HepG2 (cell line): ENCODE results near the gene LSR. TPM values are rescaled to one million over a fixed set of nuclear protein-coding genes. Genes with fewer than 3 reads are reported as not detected.

ENCODE experiments used
- CCDC6 ChIP-seq: sonication (generic); formaldehyde crosslinking; IDR thresholded peaks from 2 replicates; pipeline ENCODE4 v1.8.1; 2022; ENCODE audit warnings: mild to moderate bottlenecking, missing genetic modification reagents, moderate library complexity
- CREB3 ChIP-seq: sonication (generic); formaldehyde crosslinking; IDR thresholded peaks from 2 replicates; pipeline ENCODE4 v1.5.0; 2020; ENCODE audit warnings: missing genetic modification reagents
- CTCF ChIP-seq: sonication (generic); formaldehyde crosslinking; IDR thresholded peaks from 2 replicates; pipeline ENCODE4 v1.5.0; 2020; ENCODE audit warnings: mild to moderate bottlenecking, missing genetic modification reagents, moderate library complexity
- HOMEZ ChIP-seq: IDR thresholded peaks from 2 replicates; pipeline ENCODE4 v1.6.1; 2016; ENCODE audit warnings: low read depth
- MED1 ChIP-seq: sonication (generic); formaldehyde crosslinking; IDR thresholded peaks from 2 replicates; pipeline ENCODE4 v1.4.0; 2020; ENCODE audit warnings: missing genetic modification reagents
- MTA1 ChIP-seq: sonication (generic); formaldehyde crosslinking; IDR thresholded peaks from 2 replicates; pipeline ENCODE4 v1.4.0; 2020; ENCODE audit warnings: missing genetic modification reagents, mild to moderate bottlenecking, borderline replicate concordance
- PCBP2 ChIP-seq: fragments of 200-400 bp; formaldehyde crosslinking; optimal IDR thresholded peaks from 2 replicates; pipeline ENCODE3; 2018; ENCODE audit warnings: low read length, low read depth; ENCODE audit not compliant: poor library complexity, severe bottlenecking
- POLR2G ChIP-seq: fragments of 200-400 bp; formaldehyde crosslinking; IDR thresholded peaks from 2 replicates; pipeline ENCODE4 v1.6.1; 2018; ENCODE audit warnings: mild to moderate bottlenecking, low read depth, low read length, moderate library complexity
- SATB2 ChIP-seq: sonication (generic); formaldehyde crosslinking; IDR thresholded peaks from 2 replicates; pipeline ENCODE4 v1.5.0; 2020; ENCODE audit warnings: missing genetic modification reagents
- SKIL ChIP-seq: sonication (generic); formaldehyde crosslinking; IDR thresholded peaks from 2 replicates; pipeline ENCODE4 v1.8.0; 2022; ENCODE audit warnings: missing genetic modification reagents, mild to moderate bottlenecking, moderate library complexity, borderline replicate concordance
- SOX13 ChIP-seq, 3 experiments: fragments of 450-650 bp in 1 of 3; sonication (generic) in 1 of 3; formaldehyde crosslinking in 1 of 3; IDR thresholded peaks in 2 of 3; conservative IDR thresholded peaks in 1 of 3; 2 replicates each; pipeline versions ENCODE4 v1.5.0 to v1.6.1; 2016 to 2020; ENCODE audit warnings: antibody characterized with exemption in 1 of 3, mild to moderate bottlenecking in 1 of 3, missing compliant biosample characterization in 1 of 3, missing genetic modification reagents in 1 of 3, moderate library complexity in 1 of 3
- TFDP2 ChIP-seq: sonication (generic); formaldehyde crosslinking; IDR thresholded peaks from 2 replicates; pipeline ENCODE4 v1.4.0; 2020; ENCODE audit warnings: missing genetic modification reagents
- ZNF362 ChIP-seq: sonication (generic); formaldehyde crosslinking; IDR thresholded peaks from 2 replicates; pipeline ENCODE4 v1.4.0; 2020; ENCODE audit warnings: missing genetic modification reagents, mild to moderate bottlenecking, borderline replicate concordance
- ZNF382 ChIP-seq: sonication (generic); formaldehyde crosslinking; IDR thresholded peaks from 2 replicates; pipeline ENCODE4 v1.5.0; 2020; ENCODE audit warnings: missing genetic modification reagents, mild to moderate bottlenecking, borderline replicate concordance
- ZNF44 ChIP-seq: sonication (generic); formaldehyde crosslinking; IDR thresholded peaks from 2 replicates; pipeline ENCODE4 v1.5.1; 2020; ENCODE audit warnings: mild to moderate bottlenecking, missing genetic modification reagents
- ZNF746 ChIP-seq: sonication (generic); formaldehyde crosslinking; IDR thresholded peaks from 2 replicates; pipeline ENCODE4 v1.8.0; 2022; ENCODE audit warnings: mild to moderate bottlenecking, missing genetic modification reagents
- ZNF75D ChIP-seq: sonication (generic); formaldehyde crosslinking; IDR thresholded peaks from 2 replicates; pipeline ENCODE4 v1.8.1; 2023; ENCODE audit warnings: missing genetic modification reagents, mild to moderate bottlenecking, borderline replicate concordance
- ZNF792 ChIP-seq: IDR thresholded peaks from 2 replicates; pipeline ENCODE4 v1.6.1; 2016
- ZNF841 ChIP-seq: sonication (generic); formaldehyde crosslinking; IDR thresholded peaks from 2 replicates; pipeline ENCODE4 v1.8.1; 2023; ENCODE audit warnings: missing genetic modification reagents, borderline replicate concordance
- polyA plus RNA-seq, 8 experiments: library from polyadenylated mRNA; depleted of rRNA in 3 of 8; stranded (reverse) in 7 of 8; unstranded in 1 of 8; fragments of >200 nt; fragmentation: Illumina TruSeq in 4 of 8; extraction: Trizol in 4 of 8; gene quantifications; 2 replicates each; pipeline versions ENCODE4 v1.2.1 to v1.2.3, GENCODE V29; 2011 to 2016; ENCODE audit warnings: low read depth in 4 of 8, missing spikeins in 1 of 8, mixed read lengths in 1 of 8; ENCODE audit not compliant: insufficient read depth in 1 of 8
- total RNA-seq, 5 experiments: library from RNA; depleted of rRNA; stranded (reverse); fragments of >200 nt; fragmentation: Illumina TruSeq; extraction: Trizol; gene quantifications; 2 replicates each; pipeline ENCODE4 v1.2.3, GENCODE V29; 2016; ENCODE audit warnings: low read depth in 1 of 5

Gene LSR
- total and polyA plus RNA-seq, 2 of the 13 experiments (the other 11 are each of a cell fraction or from before 2014, with no cell fraction given): 29.2 to 79.2 TPM

- TF ChIP-seq PCBP2: no peak
- TF ChIP-seq ZNF792 (CRISPR knock-in tag): 0 out of 2 replicates have a peak, but pooled peaks have one; percentile 21
- TF ChIP-seq CTCF (CRISPR knock-in tag): no peak
- peak; percentile 38; the same call in 1 of the 2 replicates for TF ChIP-seq CCDC6 (CRISPR knock-in tag)
- no peak for TF ChIP-seq ZNF44 (CRISPR knock-in tag)
- no peak for TF ChIP-seq SATB2 (CRISPR knock-in tag)
- peak; percentile 79 for TF ChIP-seq TFDP2 (CRISPR knock-in tag)
- TF ChIP-seq MED1: peak; percentile 69; the same call in 1 of the 2 replicates
- no peak for TF ChIP-seq CREB3 (CRISPR knock-in tag)
- TF ChIP-seq MTA1: peak; percentile 93
- no peak for TF ChIP-seq SOX13 (IDR thresholded peaks at IDR 0.05)
- peak in 1 of 2 experiments; percentile 74; a peak in 2 of 4 replicates for TF ChIP-seq SOX13 (CRISPR knock-in tag; conservative IDR thresholded peaks at IDR 0.05 in 1 of 2, IDR thresholded peaks at IDR 0.05 in 1 of 2)
- TF ChIP-seq ZNF746 (CRISPR knock-in tag): 0 out of 2 replicates have a peak, but pooled peaks have one; percentile 37
- no peak for TF ChIP-seq HOMEZ
- no peak for TF ChIP-seq ZNF841 (CRISPR knock-in tag)
- TF ChIP-seq ZNF382 (CRISPR knock-in tag): no peak
- TF ChIP-seq POLR2G: peak; percentile 52
- no peak for TF ChIP-seq ZNF75D
- peak; percentile 61; the same call in 1 of the 2 replicates for TF ChIP-seq ZNF362 (CRISPR knock-in tag)
- TF ChIP-seq SKIL (CRISPR knock-in tag): peak; percentile 73
These were observed 31.4 kb downstream of the LSR start (continued) for GRCh38 chr19:35279985-35280821.
